Suppressor macrophage treated with lipopolysaccharide for 4 hours (primary cell): ENCODE measurements around the gene WWC1.
"Not testable (repeated sequence)": the region's sequence is repeated elsewhere in the genome, so short reads cannot be mapped to it uniquely, and the experiment has no call there.

Experiments
- DNase-seq: peaks from one replicate; pipeline ENCODE4 v3.0.0-alpha.2; 2020

The WWC1 gene

GRCh38 chr5:168286863-168287262 is 4.6 kb upstream of the WWC1 start:
- not testable (repeated sequence) for DNase-seq

- DNase-seq, result no peak
Measured at GRCh38 chr5:168287362-168287761, 4.1 kb upstream of the WWC1 start.

- DNase-seq, result no peak
Measured at GRCh38 chr5:168288349-168289245, 2.8 kb upstream of the WWC1 start.

DNA sequence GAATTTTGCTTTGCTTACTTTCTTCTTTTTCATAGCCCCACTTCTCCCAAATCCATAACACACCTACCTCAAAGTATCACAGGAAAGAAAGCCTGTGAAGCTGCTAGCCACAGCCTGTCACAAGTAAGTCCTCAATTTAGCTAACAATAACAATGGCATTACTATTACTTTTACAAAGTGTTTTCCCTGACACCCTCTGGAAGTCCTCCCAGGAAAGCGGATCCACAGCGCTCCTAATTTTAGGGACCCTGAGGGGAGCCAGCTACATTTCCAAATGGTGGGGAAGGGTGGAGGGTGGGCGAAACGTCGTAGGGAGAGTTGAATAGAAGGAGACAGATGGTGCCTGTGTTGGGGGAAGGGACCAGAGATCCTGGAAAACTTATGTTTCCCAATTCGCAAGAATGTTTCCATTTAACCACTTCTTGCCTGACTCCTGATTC is 523 bp upstream of the WWC1 start:
- DNase-seq, result no peak

DNA sequence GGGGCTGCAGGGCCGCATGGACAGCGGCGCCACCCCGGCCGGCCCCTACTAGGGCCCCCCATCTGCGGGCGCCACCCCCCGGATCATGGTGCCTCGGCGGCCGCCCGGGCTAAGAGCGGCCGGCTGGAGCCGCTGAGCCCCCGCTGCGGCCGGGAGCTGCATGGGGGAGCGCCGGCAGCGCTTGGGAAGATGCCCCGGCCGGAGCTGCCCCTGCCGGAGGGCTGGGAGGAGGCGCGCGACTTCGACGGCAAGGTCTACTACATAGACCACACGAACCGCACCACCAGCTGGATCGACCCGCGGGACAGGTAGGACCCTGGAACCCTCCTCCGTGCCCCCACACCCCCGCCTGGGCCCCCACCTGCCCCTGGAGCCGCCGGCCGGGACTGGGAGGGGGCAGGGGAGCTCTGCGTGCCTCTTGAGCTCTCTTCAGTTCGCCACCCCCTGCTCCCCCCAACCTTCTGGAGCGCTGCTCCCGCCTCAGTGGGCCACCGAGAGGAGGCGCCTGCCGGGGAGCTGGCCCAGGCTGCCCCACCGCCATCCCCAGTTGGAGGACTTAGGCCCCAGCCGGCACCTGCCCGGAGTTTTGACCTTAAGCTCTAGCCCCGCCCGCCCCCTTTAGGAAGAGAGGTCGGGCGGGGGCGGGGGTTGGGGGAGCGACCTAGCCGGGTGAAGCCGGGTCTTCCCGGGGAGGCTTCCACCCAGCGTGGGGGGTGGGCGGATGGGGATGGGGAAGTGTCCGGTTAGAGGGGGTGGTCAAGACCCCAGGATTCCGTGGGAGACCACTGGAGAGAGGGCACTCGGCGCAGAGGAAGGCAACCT is 730 bp downstream of the WWC1 start:
- DNase-seq, result no peak

DNA sequence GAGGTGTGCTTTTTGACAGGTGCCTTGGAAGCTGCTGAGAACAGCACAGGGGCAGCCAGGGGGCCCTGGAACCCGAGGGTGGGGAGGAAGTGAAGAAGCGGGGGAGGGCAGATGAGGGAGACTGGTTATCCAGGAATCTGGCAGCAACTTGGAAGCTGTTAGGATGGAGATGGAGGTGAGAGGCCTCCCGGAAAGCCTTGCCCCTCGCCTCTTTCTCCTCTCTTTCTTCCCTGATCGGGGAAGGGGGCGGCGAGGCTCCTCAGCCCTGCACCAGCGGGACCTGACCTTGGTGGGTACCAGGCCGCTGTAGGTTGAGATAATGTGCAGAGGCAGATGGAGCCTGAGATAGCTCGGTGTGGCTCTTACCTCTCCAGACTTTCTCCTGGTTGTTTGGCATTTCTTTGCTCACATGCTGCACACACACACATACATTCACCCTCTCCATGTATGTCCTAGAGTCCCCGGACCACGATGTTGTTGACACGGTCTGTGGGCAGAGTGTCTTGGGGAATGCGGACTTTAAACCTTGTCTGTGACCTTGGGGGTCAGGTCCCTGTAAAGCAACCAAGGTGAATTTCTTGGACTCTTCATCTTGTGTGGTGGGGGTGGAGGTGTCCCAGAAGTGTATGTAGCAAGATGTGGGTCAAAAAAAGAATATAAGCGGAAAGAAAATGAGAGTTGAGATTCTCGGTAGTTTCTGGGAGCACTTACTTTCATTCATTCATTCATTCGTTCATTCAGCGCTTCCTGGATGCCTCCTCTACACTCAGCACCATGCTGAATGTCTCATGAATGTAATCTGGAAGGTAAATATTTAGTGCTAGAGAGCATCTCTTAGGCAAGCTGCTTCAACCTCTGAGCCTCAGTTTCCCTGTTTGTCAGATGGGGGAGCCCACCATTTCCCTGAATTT is 1.6 kb downstream of the WWC1 start:
- no peak for DNase-seq

GRCh38 chr5:168295574-168296201 is 4.2 kb downstream of the WWC1 start:
- DNase-seq, result no peak

DNA sequence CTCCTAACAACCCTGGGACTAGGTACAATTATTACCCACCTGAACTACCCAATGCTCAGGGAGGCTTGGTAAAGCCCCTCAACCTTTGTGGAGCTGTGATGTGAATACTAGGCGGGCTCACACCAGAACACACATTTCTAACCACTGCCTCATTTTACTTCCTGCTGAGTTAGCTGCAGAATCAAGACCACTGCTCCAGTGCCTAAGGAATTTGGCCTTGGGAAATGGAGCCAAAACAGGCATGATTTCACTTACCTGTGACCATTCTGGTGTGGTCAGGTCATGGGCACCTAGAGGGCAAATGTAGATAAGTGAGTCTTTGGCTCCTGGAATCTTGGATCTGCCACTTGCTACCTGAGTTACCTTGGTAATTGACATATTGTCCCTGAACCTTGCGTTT is 5.2 kb downstream of the WWC1 start:
- no peak for DNase-seq

GRCh38 chr5:168298949-168299348 is 7.5 kb downstream of the WWC1 start:
- DNase-seq, result no peak

DNA sequence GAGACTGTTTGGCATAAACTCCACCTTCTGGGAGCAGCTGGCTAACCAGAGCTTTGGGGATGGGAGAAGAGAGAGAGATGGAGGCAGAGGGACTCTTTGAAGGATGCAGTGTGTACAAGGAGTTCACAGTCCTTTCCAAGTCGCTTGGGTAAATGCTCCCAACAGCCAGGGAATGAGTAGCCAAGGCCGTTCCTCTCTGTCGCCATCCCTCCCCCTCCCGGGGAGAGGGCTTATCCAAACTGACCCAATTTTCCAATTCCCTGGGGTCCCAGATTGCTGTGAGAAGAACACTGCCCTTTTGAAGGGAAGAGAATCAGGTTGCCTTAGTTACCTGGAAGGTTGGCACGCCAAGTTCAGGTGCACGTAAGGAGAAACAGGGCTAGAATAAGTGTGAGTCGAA is 7.9 kb downstream of the WWC1 start:
- no peak for DNase-seq

DNA sequence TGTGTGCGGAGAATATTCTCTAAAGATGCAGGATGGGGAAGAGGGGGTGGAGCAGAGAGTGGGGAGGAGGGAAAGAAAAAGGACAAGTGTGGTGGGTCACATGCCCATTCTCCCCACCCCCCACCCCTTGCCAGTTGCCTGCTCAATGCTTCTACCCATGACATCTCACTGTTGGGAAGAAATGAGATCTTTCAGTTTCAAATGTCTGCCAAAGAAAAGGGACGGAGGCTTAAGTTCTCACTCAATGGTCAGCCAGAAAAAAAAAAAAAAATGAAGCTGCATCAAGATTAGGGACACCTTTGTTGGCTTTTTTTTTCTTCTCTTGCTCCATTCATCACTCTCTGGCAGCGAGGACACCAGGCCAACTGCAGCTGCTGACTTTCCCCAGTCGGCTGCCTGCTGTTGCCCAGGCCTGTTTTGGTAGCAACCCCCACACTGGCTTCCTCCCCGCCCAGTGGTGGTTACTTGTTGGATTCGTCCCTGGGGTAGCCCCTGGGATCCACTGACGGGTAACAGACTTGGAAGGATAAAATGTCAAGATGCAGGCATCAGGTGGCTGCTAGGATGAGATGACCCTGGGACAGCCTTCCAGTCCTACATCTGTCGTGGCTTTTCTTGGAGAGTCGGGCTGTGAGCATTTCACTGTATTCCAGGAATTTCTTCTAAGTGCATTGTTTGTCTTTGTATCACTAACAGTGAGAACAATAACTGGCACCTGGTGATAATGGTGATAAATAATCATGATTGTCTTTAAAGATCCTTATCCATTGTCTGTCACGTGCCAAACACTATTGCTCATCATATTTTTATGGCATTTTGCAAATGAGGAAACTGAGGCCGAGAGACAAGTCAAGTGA is 9.1 kb downstream of the WWC1 start:
- DNase-seq, result no peak

DNA sequence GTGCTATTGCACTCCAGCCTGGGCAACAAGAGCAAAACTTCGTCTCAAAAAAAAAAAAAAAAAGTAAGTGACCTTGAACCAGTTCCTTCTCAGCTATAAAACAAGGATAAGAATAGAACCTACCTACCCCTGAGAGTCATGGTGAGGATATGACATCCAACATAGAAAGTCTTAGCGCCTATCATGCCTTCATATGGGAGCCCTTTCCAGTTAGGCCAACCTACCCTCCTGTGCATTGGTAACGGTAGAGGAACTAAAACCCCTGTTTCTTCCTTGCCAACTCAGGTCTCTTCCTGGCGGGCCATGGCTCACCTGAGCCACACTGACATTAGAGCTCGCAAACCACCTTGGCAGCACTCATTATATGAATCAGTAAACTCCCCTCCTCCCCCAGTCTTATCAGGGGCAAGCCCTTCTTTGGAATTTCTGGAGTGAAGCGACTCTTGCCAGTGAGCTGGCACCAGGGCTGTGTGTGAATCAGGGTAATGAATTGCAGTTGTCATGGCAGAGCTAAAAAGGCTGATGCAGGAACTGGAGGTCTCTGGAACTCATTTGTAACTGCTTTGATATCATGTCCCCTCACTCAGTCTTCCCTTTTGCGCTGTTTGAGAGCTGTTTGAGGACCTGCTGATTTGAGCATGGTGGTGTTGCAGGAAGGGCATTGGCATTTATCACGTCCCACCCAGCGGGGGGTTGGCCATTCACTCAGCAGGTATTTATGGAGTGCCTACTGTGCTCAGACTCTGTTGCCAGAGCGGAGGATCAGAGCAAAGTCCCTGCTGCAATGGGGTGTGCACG is 10.3 kb downstream of the WWC1 start:
- DNase-seq, result no peak

- no peak for DNase-seq
Measured at GRCh38 chr5:168302785-168303184, 11.3 kb downstream of the WWC1 start.

- peak; percentile 12 for DNase-seq
Measured at GRCh38 chr5:168303393-168304025, 12.1 kb downstream of the WWC1 start.

DNA sequence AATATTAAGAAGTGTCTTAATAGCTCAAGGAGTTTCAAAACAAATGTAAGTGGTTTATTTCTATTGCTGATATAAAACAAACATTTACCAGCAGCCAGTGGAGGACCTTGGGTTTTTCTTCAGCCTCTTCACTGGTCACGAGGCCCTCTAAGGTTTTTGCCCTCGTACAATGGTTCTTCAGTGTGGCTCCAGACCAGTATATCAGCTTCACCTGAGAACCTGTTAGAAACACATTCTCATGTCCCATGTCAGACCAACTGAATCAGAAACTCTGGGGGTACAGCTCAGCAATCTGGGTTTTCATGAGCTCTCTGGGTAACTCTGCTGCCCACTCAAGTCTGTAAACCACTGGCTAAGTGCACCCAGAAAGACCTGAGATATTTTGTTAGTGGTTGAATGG is 12.9 kb downstream of the WWC1 start:
- no peak for DNase-seq

- DNase-seq, result no peak
Measured at GRCh38 chr5:168305281-168305680, 13.8 kb downstream of the WWC1 start.

GRCh38 chr5:168307022-168307421 is 15.6 kb downstream of the WWC1 start:
- DNase-seq, result no peak

GRCh38 chr5:168307925-168308584 is 16.6 kb downstream of the WWC1 start:
- DNase-seq, result no peak

DNA sequence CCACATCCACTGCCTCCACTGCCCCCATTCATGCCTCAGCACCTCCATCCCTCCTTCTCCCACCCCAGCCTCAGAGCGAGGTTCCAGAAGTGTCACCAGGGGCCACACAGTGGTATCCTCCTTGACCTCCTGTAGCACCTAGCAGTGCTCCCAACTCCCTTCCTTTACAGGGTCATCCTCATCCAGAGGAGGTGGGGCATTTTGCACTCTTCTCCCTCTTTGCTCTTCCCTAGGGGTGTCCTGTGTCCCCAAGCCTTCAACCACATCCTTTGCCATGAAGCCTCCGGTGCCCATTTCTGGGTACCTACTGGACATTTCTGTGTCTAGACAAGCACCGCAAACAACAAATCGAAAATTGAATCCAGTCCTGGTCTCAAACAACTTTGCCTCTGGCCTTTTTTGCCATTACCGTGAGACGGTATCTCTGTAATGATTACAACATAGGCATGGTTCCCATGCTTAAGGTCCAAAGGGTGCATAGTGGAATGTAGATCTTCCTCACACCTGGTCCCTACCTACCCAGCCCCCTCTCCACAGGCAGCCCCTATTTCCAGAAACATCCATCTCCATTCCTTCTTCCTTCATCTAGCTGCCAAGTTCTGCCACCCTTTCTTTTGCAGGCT is 17.6 kb downstream of the WWC1 start:
- DNase-seq, result no peak
